A549 (cell line): ENCODE results near the gene OXA1L. TPM values are rescaled to one million over a fixed set of nuclear protein-coding genes. Genes with fewer than 3 reads are reported as not detected.

ENCODE experiments used
- ATAC-seq, 2 experiments: fragments of 200-7000 bp in 1 of 2; fragments of >200 bp in 1 of 2; cut with Nextera tagmentation in 1 of 2; cut with Tn5 transposase in 1 of 2; 3 replicates each; pipeline versions ENCODE4 v1.8.0 to v1.9.1; 2018 to 2020; ENCODE audit warnings: mild to moderate bottlenecking in 1 of 2, moderate library complexity in 1 of 2
- CTCF ChIA-PET: fragments of 300-600 bp; sonication (Branson Sonifier 250); formaldehyde crosslinking; extraction: SDS; loops from one replicate; lab custom pipeline; 2021; ENCODE audit warnings: antibody characterized with exemption, inconsistent platforms; lab: Yijun Ruan, JAX
- POLR2A ChIA-PET: fragments of 350-600 bp; formaldehyde crosslinking; extraction: SDS; loops from one replicate; lab custom pipeline; 2021; ENCODE audit warnings: antibody characterized with exemption, inconsistent platforms; lab: Yijun Ruan, JAX
- DNase-seq, 2 experiments: peaks; one replicate each; pipeline versions ENCODE4 v3.0.0 to v3.0.0-alpha.2; 2011 to 2016; ENCODE audit warnings: low read depth in 1 of 2, low spot score in 1 of 2
- FAIRE-seq: peaks from 2 replicates; lab custom pipeline; 2011; peaks lifted over from hg19 to GRCh38; lab: Jason Lieb, UNC
- H3K27ac ChIP-seq, 2 experiments: fragments of >200 bp; sonication (Bioruptor Twin); formaldehyde crosslinking; 3 replicates each; pipeline ENCODE4 v1.5.1; 2016 to 2017
- H3K4me1 ChIP-seq: fragments of >200 bp; sonication (Bioruptor Twin); formaldehyde crosslinking; 3 replicates; pipeline ENCODE4 v1.6.1; 2016
- H3K4me2 ChIP-seq: fragments of >200 bp; sonication (Bioruptor Twin); formaldehyde crosslinking; 3 replicates; pipeline ENCODE4 v1.6.1; 2016
- H3K4me3 ChIP-seq: fragments of >200 bp; sonication (Bioruptor Twin); formaldehyde crosslinking; 3 replicates; pipeline ENCODE4 v1.5.1; 2016
- H3K9me3 ChIP-seq: fragments of >200 bp; sonication (Bioruptor Twin); formaldehyde crosslinking; 3 replicates; pipeline ENCODE4 v1.6.1; 2016
- CEBPB ChIP-seq, 2 experiments: fragments of >200 bp in 1 of 2; sonication (Bioruptor Twin) in 1 of 2; formaldehyde crosslinking in 1 of 2; IDR thresholded peaks; 2 replicates each; pipeline ENCODE4 v1.6.1; 2012 to 2016
- CHD4 ChIP-seq: fragments of 200-600 bp; sonication (generic); IDR thresholded peaks from 2 replicates; pipeline ENCODE4 v1.6.1; 2016; ENCODE audit warnings: antibody characterized with exemption, mild to moderate bottlenecking, borderline replicate concordance
- E2F6 ChIP-seq: IDR thresholded peaks from 2 replicates; pipeline ENCODE4 v1.6.1; 2012; ENCODE audit warnings: low read depth, borderline replicate concordance
- EP300 ChIP-seq, 2 experiments: fragments of >200 bp; sonication (Bioruptor Twin); formaldehyde crosslinking; IDR thresholded peaks; 2 replicates in 1 of 2; 3 replicates in 1 of 2; pipeline ENCODE4 v1.6.1; 2016 to 2017
- FOSL2 ChIP-seq, 2 experiments: fragments of 450-650 bp in 1 of 2; fragments of >200 bp in 1 of 2; sonication (Bioruptor Twin) in 1 of 2; formaldehyde crosslinking; IDR thresholded peaks; 2 replicates each; pipeline versions ENCODE4 v1.5.0 to v1.6.1; 2016 to 2020; ENCODE audit warnings: mild to moderate bottlenecking in 1 of 2, moderate library complexity in 1 of 2
- HES2 ChIP-seq: fragments of >200 bp; sonication (Bioruptor Twin); formaldehyde crosslinking; IDR thresholded peaks from 2 replicates; pipeline ENCODE4 v1.6.1; 2016
- HOXB13 ChIP-seq: fragments of 250-450 bp; sonication (Bioruptor Pico); IDR thresholded peaks from 2 replicates; pipeline ENCODE4 v1.5.0; 2020; ENCODE audit warnings: low read depth, mild to moderate bottlenecking, moderate library complexity
- JUNB ChIP-seq: fragments of >200 bp; sonication (Bioruptor Twin); formaldehyde crosslinking; IDR thresholded peaks from 2 replicates; pipeline ENCODE4 v1.6.1; 2016
- KDM1A ChIP-seq: fragments of 200-600 bp; sonication (generic); IDR thresholded peaks from 2 replicates; pipeline ENCODE4 v1.6.1; 2016; ENCODE audit warnings: low read depth, mild to moderate bottlenecking
- KDM5A ChIP-seq: fragments of 200-600 bp; sonication (generic); IDR thresholded peaks from 2 replicates; pipeline ENCODE4 v1.6.1; 2016; ENCODE audit warnings: antibody characterized with exemption, mild to moderate bottlenecking
- NFE2L2 ChIP-seq: fragments of 150-350 bp; conservative IDR thresholded peaks from 2 replicates; pipeline ENCODE4 v1.6.1; 2014; ENCODE audit warnings: low read length
- NR3C1 ChIP-seq: fragments of >200 bp; sonication (Bioruptor Twin); formaldehyde crosslinking; IDR thresholded peaks from 3 replicates; pipeline ENCODE4 v1.6.1; 2017
- PHF8 ChIP-seq: fragments of 200-600 bp; sonication (generic); IDR thresholded peaks from 2 replicates; pipeline ENCODE4 v1.6.1; 2016; ENCODE audit warnings: low read depth, mild to moderate bottlenecking, antibody characterized with exemption, moderate library complexity, borderline replicate concordance
- RCOR1 ChIP-seq: fragments of 150-350 bp; IDR thresholded peaks from 2 replicates; pipeline ENCODE4 v1.6.1; 2014; ENCODE audit warnings: antibody characterized with exemption, low read length, low read depth
- RFX5 ChIP-seq: fragments of 450-650 bp; IDR thresholded peaks from 2 replicates; pipeline ENCODE4 v1.7.1; 2014; ENCODE audit warnings: antibody characterized with exemption, mild to moderate bottlenecking, moderate library complexity
- RNF2 ChIP-seq: fragments of 200-600 bp; sonication (generic); IDR thresholded peaks from 2 replicates; pipeline ENCODE4 v1.6.1; 2016; ENCODE audit warnings: low read depth, mild to moderate bottlenecking, antibody characterized with exemption, moderate library complexity, borderline replicate concordance
- SMC3 ChIP-seq: fragments of >200 bp; sonication (Bioruptor Twin); formaldehyde crosslinking; IDR thresholded peaks from 3 replicates; pipeline ENCODE4 v1.6.1; 2018; ENCODE audit warnings: inconsistent platforms
- TFCP2L1 ChIP-seq: fragments of 250-450 bp; sonication (Bioruptor Pico); IDR thresholded peaks from 2 replicates; pipeline ENCODE4 v1.5.0; 2021; ENCODE audit warnings: mild to moderate bottlenecking
- TP53 ChIP-seq: fragments of 250-450 bp; sonication (Bioruptor Pico); IDR thresholded peaks from 2 replicates; pipeline ENCODE4 v1.5.0; 2021; ENCODE audit warnings: mild to moderate bottlenecking, moderate library complexity
- ZC3H11A ChIP-seq: fragments of 450-650 bp; IDR thresholded peaks from 2 replicates; pipeline ENCODE4 v1.6.1; 2014; ENCODE audit warnings: antibody characterized with exemption, mild to moderate bottlenecking
- WGBS: methylation state at CpG from one replicate; pipeline ENCODE4 v1.1.6; 2017; ENCODE audit errors: missing lambda C conversion rate; 5-methylcytosine and 5-hydroxymethylcytosine counted together
- polyA plus RNA-seq, 4 experiments: library from polyadenylated mRNA; depleted of rRNA in 3 of 4; stranded (reverse); fragments of >200 nt; fragmentation: RNase III in 1 of 4; extraction: RNeasy Plus Mini Kit Qiagen cat#74134 plus additional on column Dnase treatment in 1 of 4; gene quantifications; 2 replicates in 3 of 4; 3 replicates in 1 of 4; pipeline ENCODE4 v1.2.3, GENCODE V29; 2011 to 2017
- TF ChIP-seq, protein P1 (sequence below): fragments of 150-350 bp; IDR thresholded peaks from 2 replicates; pipeline ENCODE4 v1.6.1; 2014; ENCODE audit warnings: low read depth, mild to moderate bottlenecking, low read length
- TF ChIP-seq, protein P2 (sequence below): fragments of 250-450 bp; sonication (Bioruptor Pico); IDR thresholded peaks from 2 replicates; pipeline ENCODE4 v1.5.0; 2020; ENCODE audit warnings: low read depth, mild to moderate bottlenecking, moderate library complexity

The OXA1L gene
- polyA plus RNA-seq, 2 of the 4 experiments (the other 2 are of a cell fraction) = 133 to 199 TPM

DNA sequence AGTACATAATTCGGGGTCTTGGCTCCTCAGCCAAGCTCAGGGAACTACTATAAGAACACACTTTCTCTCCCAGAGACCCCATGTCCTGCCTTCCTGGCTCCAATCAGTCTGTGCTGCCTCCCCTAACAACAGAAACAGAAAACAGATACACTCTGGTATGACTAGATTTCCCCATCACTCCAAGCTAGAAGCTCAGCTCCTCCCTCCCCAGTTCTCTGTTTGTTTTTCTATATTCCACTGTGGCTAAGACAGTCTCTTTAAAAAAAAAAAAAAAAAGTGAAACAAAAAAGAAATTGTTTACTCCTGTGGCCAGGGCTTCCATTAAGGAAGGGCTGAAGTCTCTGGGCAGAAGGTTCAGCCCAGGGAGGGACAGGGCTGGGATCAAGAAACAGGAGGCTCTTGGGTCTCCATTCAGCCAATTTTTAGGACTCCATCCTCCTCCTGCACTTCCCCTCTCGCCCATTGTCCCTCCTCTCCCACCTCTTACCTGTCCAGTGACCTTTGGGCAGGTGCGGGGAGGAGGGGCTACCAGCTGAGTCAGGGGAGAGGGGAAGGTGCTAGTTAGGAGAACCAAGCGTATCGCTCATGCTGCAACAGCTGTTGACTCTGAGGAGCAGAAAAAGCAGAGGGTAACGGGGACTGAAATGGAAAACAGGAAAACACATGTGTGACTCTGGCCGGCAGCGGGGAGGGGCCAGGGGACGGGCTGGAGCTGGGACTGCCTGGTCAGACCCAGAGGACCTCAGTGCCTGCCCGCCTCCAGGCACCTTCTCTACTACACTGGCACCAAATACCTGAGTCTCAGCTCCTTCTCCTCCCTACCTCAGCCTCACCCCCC, 52.9 kb downstream of the OXA1L start:
- no peaks in the 10 kb centered on the region for H3K9me3 ChIP-seq
- TF ChIP-seq CHD4 = no peak
- TF ChIP-seq FOSL2 (IDR thresholded peaks at IDR 0.05) = no peak
- no peak for TF ChIP-seq FOSL2 (CRISPR knock-in tag; IDR thresholded peaks at IDR 0.05)
- no peak for TF ChIP-seq E2F6
- no peak for TF ChIP-seq RNF2
- no peak for TF ChIP-seq RCOR1
- no peak for TF ChIP-seq PHF8
- no peak for TF ChIP-seq RFX5
- no peak for TF ChIP-seq NR3C1
- TF ChIP-seq SMC3 = no peak
- TF ChIP-seq TFCP2L1 = no peak
- no peak for TF ChIP-seq HOXB13 (CRISPR knock-in tag)
- no peak for TF ChIP-seq EP300 (IDR thresholded peaks at IDR 0.05)
- no peak for TF ChIP-seq JUNB
- TF ChIP-seq, protein P1, sequence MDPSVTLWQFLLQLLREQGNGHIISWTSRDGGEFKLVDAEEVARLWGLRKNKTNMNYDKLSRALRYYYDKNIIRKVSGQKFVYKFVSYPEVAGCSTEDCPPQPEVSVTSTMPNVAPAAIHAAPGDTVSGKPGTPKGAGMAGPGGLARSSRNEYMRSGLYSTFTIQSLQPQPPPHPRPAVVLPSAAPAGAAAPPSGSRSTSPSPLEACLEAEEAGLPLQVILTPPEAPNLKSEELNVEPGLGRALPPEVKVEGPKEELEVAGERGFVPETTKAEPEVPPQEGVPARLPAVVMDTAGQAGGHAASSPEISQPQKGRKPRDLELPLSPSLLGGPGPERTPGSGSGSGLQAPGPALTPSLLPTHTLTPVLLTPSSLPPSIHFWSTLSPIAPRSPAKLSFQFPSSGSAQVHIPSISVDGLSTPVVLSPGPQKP = no peak
- no peak for TF ChIP-seq KDM5A
- TF ChIP-seq TP53 (CRISPR knock-in tag) = no peak
- TF ChIP-seq, protein P2, sequence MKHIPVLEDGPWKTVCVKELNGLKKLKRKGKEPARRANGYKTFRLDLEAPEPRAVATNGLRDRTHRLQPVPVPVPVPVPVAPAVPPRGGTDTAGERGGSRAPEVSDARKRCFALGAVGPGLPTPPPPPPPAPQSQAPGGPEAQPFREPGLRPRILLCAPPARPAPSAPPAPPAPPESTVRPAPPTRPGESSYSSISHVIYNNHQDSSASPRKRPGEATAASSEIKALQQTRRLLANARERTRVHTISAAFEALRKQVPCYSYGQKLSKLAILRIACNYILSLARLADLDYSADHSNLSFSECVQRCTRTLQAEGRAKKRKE (CRISPR knock-in tag) = no peak
- no peak for TF ChIP-seq HES2
- TF ChIP-seq CEBPB (IDR thresholded peaks at IDR 0.05) = no peak
- TF ChIP-seq, all 56 proteins: peak for 0
- ATAC-seq (peak in 1 of 2 experiments; percentile 5; a peak in 1 of 6 replicates), DNase-seq (peak in 1 of 2 experiments; percentile 35), FAIRE-seq (no peak)
- H3K4me2 ChIP-seq = peak overlapping the region; percentile 65
- CTCF ChIA-PET = interaction anchor here (0.6 to 11.7 kb wide), 7 partner anchors 14 to 289 kb away, joined by 3 to 259 read pairs (median 4); no protein-coding TSS in a partner anchor
- POLR2A ChIA-PET = no interaction called here
- H3K4me3 ChIP-seq = no peak overlapping the region
- peak overlapping the region; percentile 82 to 93 for H3K27ac ChIP-seq
- WGBS = 50% methylated on average over 10 of the region's 10 CpGs
- peaks cover 88% of the 10 kb centered on the region for H3K4me1 ChIP-seq

- CTCF ChIA-PET = interaction anchor here (1.3 to 11.7 kb wide), 7 partner anchors 10 to 265 kb away, joined by 3 to 259 read pairs (median 17); no protein-coding TSS in a partner anchor
- Histone ChIP-seq H3K4me1 (peaks cover 85% of the 10 kb centered on the region), H3K4me3 (no peak overlapping the region), H3K27ac (peak overlapping the region; percentile 82 to 93), H3K9me3 (no peaks in the 10 kb centered on the region), H3K4me2 (peak overlapping the region; percentile 79)
- DNase-seq (peak in 1 of 2 experiments; percentile 28), ATAC-seq (no peak), FAIRE-seq (no peak)
- POLR2A ChIA-PET = interaction anchor here (0.6 kb wide), 1 partner anchor 473 kb away, joined by 4 read pairs; no protein-coding TSS in a partner anchor
- no peak for TF ChIP-seq FOSL2 (IDR thresholded peaks at IDR 0.05)
- TF ChIP-seq FOSL2 (CRISPR knock-in tag; IDR thresholded peaks at IDR 0.05) = no peak
- no peak for TF ChIP-seq NFE2L2
- no peak for TF ChIP-seq ZC3H11A
- no peak for TF ChIP-seq KDM1A
- 31% methylated on average over 1 of the region's 1 CpG for WGBS
Measured at GRCh38 chr14:22820731-22821130, 54.2 kb downstream of the OXA1L start.
